Bronchial epithelial cell (primary cell): ENCODE results near the gene CACNA1C. TPM values are rescaled to one million over a fixed set of nuclear protein-coding genes. Genes with fewer than 3 reads are reported as not detected.

ENCODE experiments used
- DNase-seq: peaks from one replicate; pipeline ENCODE4 v3.0.0-alpha.2; 2010; ENCODE audit warnings: low read depth
- FAIRE-seq: peaks from 2 replicates; lab custom pipeline; 2011; peaks lifted over from hg19 to GRCh38; lab: Jason Lieb, UNC
- H3K27me3 ChIP-seq: 2 replicates; pipeline ENCODE4 v1.5.1; 2011; ENCODE audit warnings: low read length; ENCODE audit not compliant: control insufficient read depth, insufficient read depth
- H3K36me3 ChIP-seq: 2 replicates; pipeline ENCODE4 v1.5.1; 2011; ENCODE audit warnings: low read length; ENCODE audit not compliant: control insufficient read depth, insufficient read depth
- H3K4me3 ChIP-seq: 2 replicates; pipeline ENCODE4 v1.5.1; 2011; ENCODE audit warnings: mild to moderate bottlenecking, low read depth, low read length, control low read depth
- total RNA-seq: library from RNA; depleted of rRNA; stranded (reverse); fragments of >200 nt; gene quantifications from 2 replicates; pipeline ENCODE4 v1.2.1, GENCODE V29; 2014
- TF ChIP-seq, protein P1 (sequence below): IDR thresholded peaks from 2 replicates; pipeline ENCODE4 v1.5.1; 2011; ENCODE audit warnings: mild to moderate bottlenecking, moderate library complexity, low read length, control low read depth, inconsistent platforms; ENCODE audit not compliant: insufficient read depth, severe bottlenecking

Gene CACNA1C
- total RNA-seq, 1 donor from 2014 or later = not detected

DNA sequence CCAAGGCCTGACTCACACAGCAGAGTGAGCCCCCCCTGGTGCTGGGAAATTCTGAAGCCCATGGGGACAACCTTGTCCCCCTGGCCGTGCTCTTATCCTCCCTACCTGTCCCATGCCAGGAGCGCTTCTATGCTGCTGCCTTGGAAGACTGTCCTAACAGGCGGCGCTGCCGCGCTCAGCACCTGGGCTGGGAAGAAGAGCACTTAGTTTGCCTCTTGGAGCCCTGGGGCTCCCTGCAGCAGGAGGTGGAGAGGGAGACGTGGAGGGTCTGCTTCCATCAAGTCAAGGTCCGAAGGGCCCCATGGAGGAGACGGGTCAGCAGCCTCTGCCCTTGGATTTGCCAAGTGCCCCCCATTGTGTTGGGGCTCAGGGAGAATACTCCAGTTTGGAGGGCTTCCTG is 300.5 kb downstream of the CACNA1C start:
- H3K4me3 ChIP-seq = no peak overlapping the region
- H3K27me3 ChIP-seq = no peaks in the 10 kb centered on the region
- TF ChIP-seq, protein P1, sequence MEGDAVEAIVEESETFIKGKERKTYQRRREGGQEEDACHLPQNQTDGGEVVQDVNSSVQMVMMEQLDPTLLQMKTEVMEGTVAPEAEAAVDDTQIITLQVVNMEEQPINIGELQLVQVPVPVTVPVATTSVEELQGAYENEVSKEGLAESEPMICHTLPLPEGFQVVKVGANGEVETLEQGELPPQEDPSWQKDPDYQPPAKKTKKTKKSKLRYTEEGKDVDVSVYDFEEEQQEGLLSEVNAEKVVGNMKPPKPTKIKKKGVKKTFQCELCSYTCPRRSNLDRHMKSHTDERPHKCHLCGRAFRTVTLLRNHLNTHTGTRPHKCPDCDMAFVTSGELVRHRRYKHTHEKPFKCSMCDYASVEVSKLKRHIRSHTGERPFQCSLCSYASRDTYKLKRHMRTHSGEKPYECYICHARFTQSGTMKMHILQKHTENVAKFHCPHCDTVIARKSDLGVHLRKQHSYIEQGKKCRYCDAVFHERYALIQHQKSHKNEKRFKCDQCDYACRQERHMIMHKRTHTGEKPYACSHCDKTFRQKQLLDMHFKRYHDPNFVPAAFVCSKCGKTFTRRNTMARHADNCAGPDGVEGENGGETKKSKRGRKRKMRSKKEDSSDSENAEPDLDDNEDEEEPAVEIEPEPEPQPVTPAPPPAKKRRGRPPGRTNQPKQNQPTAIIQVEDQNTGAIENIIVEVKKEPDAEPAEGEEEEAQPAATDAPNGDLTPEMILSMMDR = no peak
- FAIRE-seq (no peak), DNase-seq (no peak)
- H3K36me3 ChIP-seq = no peaks in the 10 kb centered on the region

DNA sequence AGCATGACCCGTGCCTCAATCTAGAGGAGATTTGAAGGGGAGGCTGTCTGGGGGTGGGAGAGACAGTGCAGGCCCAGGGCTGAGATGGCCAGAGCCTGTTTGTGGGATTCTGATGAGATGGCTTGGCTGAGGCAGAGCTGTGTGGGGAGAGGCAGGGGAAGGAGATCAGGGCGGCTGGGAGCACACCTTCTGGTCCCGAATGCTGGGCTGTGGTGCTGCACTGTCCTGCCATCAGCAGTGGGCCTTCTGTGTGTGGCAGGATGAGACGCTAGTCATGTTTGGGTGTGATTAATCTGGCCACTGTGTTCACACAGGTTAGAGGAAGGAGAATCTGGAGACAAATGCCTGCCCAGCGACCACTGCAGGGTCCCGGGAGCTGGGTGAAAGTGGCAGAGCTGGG is 300.9 kb downstream of the CACNA1C start:
- Histone ChIP-seq H3K4me3 (no peak overlapping the region), H3K27me3 (no peaks in the 10 kb centered on the region), H3K36me3 (no peaks in the 10 kb centered on the region)
- DNase-seq (no peak), FAIRE-seq (no peak)
- TF ChIP-seq, protein P1 = no peak

DNA sequence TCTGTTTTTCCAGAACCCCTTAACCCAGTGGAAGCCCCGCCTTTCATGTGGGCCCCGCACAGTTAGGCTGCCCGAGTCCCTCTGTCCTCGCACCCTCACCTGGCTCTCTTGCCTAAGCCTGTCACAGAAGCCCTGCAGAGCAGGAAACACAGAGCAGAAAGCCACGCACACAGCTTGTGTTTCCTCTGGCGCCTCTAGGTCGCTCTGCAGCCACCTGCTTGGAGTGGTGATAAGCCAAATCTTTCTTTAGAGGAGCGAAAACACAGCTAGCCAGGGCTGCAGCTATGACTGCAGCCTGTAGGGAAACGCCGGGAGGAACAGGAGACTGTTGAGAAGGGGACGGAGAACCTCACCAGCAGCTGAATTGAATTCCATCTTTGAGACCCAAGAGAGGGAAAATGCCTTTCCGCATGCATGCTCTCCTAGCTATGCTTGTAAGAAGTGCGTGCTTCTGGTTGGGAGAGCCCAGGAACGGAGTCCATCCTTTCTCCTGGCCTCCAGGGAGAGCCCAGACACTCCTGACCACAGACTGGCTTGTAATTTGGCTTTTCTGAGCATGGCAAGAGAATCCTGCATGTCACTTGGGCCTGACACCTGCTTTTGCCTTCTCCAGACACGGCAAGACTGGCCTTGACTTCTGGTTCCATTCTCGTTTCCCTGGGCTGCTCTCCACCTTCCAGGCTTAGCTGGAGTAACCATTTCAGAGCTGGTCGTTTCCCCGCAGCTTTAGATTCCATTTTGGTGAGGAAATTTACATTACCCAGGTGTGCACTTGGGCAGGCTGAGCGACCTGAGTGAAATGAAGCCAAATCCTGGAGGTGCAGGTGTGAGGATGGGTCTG is 301.6 kb downstream of the CACNA1C start:
- FAIRE-seq (no peak), DNase-seq (no peak)
- Histone ChIP-seq H3K4me3 (no peak overlapping the region), H3K36me3 (no peaks in the 10 kb centered on the region), H3K27me3 (no peaks in the 10 kb centered on the region)
- TF ChIP-seq, protein P1 = no peak

DNA sequence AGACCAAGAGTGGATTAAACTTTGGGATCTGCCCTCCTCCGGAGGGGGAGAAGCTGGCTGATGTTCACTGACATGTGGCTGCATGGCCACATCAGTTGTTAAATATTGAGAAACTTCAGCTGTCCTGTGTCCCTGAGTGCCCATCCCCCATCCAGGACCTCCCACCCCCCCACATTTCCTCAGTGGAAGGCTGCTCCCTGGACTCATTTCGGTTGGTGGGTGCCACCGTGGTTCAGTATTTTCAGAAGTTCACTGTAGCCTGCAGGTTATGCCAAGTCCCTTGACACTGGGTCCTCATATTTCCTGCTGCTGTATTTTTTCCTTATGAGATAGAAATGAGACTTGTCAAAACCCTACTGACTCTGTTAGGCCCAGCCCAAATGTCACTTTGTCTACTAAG is 302.4 kb downstream of the CACNA1C start:
- no peaks in the 10 kb centered on the region for H3K36me3 ChIP-seq
- no peak for DNase-seq
- H3K27me3 ChIP-seq = no peaks in the 10 kb centered on the region
- H3K4me3 ChIP-seq = no peak overlapping the region
- TF ChIP-seq, protein P1 = no peak
- no peak for FAIRE-seq

DNA sequence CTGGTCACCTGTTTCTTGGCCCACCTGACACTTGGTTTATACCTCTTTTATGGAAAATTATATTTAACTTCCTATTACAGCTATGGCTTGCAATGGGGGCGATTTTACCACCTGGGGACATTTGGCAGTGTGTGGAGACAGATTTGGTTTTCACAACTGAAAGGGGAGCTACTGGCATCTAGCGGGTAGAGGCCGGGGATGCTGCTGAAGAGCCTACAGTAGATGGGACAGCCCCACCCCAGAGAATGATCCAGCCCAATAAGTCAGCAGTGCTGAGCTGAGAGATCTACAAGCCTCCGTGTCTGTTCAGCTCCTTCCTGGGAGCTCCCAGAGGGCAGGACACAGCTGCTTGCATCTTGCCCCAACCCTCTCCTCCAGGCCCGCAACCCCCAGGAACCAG is 302.8 kb downstream of the CACNA1C start:
- TF ChIP-seq, protein P1 = no peak
- Histone ChIP-seq H3K27me3 (no peaks in the 10 kb centered on the region), H3K36me3 (no peaks in the 10 kb centered on the region), H3K4me3 (no peak overlapping the region)
- no peak for FAIRE-seq
- no peak for DNase-seq
